Fibroblast of skin of left quadriceps (primary cell): ENCODE measurements around the gene LMO1.
A peak's percentile ranks its signal among the peaks of the same experiment; 100 is the strongest.

ENCODE experiments used
- DNase-seq, 2 experiments: peaks; one replicate each; pipeline ENCODE4 v3.0.0-alpha.2; 2013; ENCODE audit warnings: low read depth in 2 of 2

LMO1 gene

DNA sequence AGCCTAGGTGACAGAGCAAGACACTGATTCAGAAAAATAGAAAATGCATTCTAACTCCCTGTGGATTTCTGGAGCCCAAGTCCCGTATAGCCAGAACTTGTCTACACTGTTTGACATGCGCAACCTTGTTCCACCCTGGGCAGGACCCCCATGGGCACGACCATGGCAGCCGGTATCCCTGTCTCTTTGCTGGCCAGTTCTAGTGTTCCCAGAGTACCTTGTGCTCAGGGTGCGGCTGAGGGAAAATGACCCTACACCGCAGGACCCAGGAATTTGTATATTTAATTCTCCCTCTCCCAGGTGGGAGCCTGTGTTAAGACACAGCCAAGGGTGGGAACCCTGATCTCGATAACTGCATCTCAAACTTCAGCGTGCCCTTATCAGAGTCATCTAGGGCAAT is 58.1 kb downstream of the LMO1 start:
- DNase-seq, result no peak

DNA sequence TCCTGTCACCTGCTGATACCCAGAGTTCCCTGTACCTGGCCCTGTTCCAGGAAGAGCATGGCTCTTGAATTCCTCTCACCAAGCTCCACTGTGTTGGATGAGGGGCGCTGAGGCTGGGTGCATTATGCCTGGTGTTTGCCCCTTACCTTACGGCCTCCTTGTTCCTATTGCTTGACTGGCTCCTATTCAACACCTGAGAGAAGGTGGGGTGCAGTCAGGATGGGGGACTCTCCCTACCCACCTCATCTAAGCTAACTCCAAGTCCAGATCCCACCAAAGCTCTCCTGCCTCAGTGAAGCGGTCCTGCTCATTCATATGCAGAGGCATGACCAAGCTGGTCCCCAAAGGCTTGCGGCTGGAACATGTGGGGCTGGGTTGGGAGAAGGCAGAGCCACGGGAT is 59.1 kb downstream of the LMO1 start:
- no peak for DNase-seq

DNA sequence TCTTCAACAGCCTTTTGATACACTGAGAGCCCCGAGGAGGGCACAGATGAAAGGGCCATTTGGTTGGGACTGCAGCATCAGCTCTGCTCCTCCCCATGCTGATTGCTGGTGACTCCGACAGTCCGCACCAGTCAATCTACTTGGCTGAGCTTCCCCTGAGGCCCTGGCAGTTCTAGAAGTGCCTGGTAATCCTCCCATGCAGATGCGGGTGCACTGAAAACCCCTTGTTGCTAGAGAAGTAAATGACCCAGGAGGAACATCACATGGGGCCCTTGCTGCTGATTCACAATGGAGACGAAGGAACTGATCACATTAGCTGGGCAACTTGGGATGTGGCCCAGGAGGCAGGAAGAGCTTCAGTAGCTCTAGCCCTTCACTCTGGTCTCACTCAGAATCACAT is 59.7 kb downstream of the LMO1 start:
- no peak for DNase-seq

DNA sequence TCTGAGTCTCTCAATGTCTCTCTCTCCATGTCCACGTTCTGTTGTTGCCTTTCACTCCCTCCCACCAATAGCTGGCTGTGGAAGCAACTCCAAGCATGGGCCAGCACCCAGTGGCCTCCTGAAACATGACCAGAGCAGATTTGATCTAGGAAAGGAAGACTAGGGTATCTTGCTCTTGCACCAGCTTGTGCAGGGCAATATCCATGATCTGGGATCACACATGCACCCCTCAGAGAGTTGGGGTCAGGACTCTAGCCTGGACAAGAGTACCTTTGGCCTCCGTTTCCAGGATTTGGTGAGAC is 60.3 kb downstream of the LMO1 start:
- DNase-seq, result no peak

DNA sequence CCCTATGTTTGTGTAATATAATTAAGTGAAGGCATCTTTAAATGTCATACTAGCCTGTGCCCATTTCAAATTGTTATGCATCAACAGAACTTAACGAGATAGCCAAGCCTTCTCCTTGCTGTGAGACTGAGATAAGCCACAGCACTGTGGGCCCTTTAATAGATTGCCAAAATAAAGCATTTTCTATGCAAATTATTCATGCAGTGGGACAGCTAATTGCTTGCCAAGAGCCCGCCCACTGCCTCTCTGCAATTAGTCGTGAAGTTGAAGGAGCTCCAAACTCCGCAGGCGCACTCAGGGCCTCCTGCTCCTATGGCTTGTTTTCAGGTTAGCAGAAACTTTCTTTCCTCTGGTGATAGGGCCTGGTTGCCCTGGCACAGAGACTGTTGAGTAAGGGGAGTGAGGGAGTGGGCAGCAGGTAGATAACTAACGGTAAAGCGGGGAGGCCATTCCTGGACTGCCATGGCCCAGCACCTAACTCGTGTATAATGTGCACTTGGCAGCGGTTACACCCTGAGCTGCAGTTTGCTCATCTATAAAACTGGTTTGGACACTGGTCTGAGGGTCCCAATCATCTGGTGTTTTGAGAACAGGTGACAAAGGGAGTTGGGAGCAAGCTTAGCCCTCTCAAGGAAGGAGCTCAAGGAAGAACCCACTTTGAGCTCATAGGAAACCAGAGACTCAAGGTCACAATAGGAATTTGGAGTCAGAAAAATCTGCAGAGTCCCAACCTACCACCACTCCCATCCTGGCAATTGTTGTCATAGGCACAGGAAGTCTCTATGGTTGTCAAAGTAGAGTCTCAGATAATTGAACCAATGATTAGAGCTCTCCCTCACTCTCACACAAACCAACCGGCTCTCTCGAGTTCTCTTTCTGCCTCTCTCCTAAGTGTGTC is 60.9 kb downstream of the LMO1 start:
- DNase-seq, result no peak

DNA sequence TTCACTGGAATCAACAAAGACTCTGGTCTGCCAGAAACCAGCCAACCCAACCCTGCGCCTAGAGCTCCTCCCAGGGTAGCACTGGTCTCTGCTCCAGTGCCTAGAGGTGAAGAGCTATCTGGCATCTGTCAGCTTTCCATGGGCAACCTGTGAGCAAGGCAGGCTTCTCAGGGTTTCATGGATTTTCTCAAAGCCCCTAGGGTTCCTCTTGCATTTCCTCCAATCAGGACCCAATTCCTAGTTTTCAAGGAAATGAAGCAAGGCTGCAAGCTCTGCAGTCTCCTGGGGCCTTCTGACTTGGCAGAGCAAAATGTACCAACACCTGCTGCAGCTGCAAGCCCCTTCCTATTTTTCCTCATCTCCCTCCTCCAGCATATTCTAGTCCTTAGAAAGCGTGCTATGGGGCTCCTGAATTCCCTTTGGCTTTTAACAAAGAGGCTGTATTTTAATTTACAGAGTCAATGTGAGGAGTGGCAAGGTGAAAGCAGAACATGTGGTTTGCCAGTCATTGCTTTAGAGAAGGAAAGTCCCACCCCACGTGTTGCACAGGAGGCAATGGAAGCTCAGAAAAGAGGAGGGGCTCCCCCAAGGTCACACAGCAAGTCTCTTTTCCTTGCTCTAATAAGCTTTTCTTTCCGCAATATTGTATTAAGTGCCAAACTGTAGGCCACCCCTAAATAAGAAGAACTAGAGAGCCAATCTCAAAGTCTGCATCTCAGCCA is 61.9 kb downstream of the LMO1 start:
- no peak for DNase-seq

DNA sequence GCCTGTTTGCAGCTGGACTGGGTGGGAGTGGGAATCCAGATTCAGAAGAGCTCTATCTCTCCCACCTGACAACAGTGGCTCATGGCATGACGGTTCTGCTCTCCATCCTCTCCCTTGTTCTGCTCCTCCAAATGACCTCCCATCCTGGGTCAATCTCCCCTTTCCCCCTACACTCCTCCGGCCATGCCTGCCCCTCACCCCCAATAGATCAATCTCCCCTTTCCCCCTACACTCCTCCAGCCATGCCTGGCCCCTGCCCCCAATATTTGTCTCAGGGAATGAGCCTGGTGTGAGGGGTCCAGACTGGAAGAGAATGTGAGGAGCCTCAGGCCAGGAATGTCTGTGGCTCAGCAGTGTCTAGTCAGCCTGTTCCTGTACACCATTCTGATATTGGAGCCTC is 64.0 kb downstream of the LMO1 start:
- no peak for DNase-seq

DNA sequence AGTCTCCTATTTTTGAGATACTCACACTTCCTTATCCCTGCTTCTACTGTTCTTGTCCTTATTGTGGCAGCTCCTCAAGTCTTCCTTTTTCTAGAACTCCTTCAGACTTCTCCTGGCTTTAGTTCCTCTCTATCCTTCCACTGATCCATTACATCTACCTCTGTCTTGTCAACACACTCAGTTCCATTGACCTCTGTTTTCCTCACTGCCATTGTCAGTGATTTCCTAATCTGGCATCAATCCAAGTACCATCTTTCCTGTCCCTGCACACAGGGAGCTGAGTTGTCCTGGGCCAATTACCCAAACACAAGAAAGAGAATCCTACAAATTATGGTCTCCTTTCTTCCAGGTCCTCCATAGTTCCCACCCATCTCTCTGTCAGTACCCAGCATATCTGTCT is 66.9 kb downstream of the LMO1 start:
- DNase-seq, result no peak

DNA sequence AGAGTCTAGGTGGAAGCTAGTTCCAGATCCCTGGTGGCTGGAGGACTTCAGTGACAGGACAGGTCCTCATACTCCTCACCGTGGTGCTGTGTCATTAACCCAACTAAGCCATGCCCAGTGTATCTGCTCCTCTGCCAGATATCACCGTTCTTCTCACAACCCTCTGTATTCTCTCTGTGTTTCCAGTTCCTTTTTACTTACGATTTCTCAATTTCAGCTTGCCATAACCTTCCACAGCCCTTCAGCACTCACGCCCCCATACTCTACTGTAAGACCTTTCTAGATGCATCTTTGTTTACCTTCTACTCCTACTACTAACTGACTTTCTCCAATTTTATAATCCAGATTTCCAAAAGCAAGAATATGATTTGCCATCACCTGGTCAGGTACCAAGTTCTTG is 68.7 kb downstream of the LMO1 start:
- DNase-seq, result no peak

DNA sequence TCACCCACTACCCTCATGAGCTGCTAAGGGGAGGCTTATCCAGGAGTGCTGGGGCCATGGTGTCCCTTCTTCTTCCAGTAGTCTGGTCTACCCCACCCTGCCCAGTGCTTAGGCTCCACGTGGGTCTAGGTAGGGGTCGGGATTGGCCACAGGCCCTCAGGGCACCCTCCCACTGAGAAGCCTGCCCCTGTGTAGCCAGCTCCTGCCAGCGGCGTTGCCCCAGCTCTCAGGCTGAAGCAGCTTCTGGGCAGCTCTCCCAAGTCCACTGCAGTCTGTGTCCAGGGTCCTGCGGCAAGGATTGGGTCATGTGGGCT is 70.8 kb downstream of the LMO1 start:
- no peak for DNase-seq

DNA sequence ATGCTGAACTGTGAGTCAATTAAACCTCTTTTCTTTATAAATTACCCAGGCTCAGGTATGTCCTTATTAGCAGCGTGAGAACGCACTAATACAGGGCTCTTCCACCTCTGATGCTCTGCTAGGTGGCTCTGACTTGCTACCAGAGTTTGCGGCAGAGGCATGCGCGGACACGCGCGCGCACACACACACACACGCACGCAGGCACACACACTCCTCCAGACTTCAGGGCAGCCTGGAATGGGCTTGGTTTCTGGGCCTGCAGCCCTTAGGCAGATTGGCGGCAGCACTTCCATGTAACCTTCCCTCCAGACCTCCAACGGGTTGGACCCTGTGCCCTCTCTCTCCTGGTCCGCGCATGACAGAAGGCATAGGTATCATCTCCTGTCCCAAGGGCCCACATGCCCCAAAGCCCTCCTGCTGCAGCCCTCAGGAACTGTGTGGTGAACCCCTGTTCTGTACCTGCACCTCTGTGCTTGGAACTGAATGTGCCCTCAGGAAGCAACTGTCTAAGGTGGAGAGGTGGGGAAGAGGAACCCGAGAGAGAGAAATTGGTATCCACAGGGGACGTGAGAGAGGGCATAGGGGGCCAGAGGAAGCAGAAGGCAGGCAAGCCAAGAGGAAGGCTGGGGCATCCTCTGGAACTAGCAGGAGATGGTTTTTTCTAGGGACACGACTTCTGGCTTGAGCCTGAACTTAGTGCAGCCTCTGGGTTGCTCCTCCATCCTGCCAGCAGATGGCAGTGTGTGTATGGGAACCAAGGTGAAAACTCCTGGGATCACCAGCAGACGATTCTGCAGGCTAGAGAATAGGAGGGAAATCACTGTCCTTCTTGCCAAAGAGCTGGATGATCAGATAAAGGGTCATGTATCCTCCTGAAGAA is 71.4 kb downstream of the LMO1 start:
- peak; percentile 28 to 30 for DNase-seq

DNA sequence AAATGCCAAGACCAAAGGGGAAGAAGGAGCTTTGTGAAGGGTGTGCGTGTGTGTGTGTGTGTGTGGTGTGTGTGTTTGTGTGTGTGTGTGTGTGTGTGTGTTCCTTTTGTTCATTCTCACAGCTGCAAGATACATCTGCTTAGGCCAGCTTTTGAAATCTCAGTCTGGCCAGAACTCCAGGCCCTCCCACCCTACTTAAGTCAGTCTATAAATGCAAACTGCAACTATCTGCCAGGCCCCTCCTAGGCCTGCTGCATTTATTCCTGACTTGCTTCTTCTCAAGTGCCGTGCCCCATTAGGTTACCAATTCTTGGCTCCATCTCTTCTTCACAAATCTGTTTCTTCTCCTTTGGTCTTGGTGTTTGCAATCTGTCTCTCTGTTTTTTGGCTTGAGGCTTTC is 73.2 kb downstream of the LMO1 start:
- no peak for DNase-seq

DNA sequence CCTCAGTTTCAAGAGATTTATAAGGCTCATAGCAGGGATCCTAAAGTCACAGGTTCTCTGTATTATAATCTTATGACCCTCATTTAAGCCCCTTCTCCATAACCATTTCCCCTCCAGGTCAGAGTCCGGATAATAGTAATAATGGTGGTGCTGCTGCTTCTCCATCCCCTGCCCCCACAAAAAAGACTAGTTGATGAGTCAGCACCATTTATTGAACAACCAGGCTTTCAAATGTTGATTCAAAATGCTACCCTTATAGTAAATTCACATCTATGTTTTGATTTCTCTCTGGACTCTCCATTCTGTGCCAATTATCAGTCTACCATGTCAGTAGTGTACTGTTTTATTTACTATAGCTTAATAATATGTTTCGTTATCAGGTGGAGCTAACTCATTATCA is 77.2 kb downstream of the LMO1 start:
- no peak for DNase-seq

DNA sequence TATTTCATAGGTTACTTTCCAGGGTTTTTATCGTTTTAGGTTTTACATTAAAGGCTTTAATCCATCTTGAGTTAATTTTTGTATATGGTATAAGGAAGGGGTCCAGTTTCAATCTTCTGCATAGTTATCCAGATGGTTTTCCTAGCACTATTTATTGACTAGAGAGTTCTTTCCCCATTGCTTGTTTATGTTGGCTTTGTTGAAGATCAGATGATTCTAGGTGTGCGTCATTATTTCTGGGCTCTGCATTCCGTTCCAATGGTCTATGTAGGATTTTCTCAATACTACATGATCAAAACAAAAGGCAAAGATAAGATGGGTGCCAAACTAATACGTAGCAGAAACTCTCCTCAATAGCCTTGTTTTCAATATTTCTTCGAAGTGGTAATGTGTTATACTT is 80.6 kb downstream of the LMO1 start:
- no peak for DNase-seq

DNA sequence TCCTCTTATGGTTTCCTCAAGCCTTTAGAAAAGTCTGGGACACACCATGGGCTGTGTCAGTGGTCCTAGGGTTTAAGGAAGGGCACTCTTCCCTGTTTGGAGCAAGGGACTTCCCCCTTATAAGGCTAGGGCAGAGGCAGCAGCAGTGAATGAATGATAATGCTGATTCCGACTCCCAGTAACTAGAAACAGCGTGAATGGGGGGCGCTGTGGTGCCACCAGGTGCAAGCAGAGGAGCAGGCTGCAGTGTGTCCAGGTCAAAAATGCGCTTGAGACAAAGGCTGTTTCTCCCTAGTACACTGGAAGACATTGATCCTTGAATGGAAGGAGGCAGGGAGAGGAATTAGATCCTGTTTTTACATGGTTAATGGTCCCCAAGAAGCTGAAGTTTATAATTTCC is 83.2 kb downstream of the LMO1 start:
- no peak for DNase-seq

DNA sequence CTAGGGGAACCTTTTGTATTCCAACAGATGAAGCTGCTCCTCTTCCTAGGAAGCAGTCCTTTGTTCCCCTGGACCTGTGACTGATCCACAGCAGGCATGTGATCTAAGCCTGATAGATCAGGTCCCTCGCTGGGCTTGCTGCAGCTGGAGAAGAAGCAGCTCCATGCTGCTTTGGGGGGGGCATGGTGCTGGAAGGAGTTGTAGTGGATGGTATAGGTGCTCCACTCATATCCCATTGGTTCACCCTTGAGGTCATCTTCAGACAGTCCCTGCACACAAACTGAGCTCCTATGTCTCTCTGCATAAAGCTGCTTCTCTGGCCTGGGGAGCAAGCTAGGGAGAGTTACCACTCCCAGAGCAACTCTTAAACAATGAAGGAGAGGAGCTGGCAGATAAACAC is 85.4 kb downstream of the LMO1 start:
- DNase-seq, result no peak

DNA sequence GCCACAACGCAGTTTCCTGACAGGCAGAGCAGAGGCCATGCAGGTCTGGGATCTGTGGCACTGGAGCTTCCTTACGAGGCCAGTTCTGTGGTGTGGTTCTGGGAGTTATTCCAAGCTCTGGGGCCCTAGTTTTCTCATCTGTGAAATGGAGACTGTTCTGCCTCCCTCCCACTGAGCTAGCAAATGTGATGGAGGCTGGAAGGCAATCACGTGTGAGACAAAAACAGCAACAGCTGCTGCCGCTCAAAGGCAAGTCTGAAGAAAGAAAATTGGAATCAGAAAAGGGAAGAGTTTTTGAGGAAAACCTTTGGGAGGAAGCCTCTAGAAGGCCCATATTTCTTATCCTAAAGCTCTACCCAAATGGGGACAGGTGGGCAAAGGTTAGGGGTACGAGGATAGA is 86.5 kb downstream of the LMO1 start:
- no peak for DNase-seq
